ENCODE measurements around the gene GPATCH2L.

GPATCH2L gene

DNA sequence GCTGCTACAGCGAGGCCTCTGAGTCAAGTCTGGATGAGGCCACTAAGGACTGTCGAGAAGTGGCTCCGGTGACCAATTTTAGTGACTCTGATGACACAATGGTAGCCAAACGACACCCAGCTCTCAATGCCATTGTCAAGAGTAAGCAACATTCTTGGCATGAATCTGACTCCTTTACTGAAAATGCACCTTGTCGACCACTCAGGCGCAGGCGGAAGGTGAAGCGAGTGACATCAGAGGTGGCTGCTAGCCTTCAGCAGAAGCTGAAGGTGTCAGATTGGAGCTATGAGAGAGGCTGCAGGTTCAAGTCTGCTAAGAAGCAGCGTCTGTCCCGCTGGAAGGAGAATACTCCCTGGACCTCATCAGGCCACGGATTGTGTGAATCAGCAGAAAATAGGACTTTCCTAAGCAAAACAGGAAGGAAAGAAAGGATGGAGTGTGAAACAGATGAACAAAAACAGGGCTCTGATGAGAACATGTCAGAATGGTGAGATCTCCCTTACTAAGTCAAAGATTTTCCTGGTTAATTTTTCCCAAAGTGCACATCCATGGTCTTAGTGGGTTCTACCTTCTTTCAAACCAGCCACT lies 2.9 kb downstream of the GPATCH2L start:
- no peak for DNase-seq
- Mint-ChIP-seq H3K27ac (no peak overlapping the region), H3K9me3 (peaks cover 6% of the 10 kb centered on the region), H3K4me1 (ENCODE audit: low read depth) (peaks cover 75% of the 10 kb centered on the region), H3K36me3 (ENCODE audit: low read depth) (peaks cover 76% of the 10 kb centered on the region), H3K4me3 (peak overlapping the region; percentile 98), H3K27me3 (no peaks in the 10 kb centered on the region)

DNA sequence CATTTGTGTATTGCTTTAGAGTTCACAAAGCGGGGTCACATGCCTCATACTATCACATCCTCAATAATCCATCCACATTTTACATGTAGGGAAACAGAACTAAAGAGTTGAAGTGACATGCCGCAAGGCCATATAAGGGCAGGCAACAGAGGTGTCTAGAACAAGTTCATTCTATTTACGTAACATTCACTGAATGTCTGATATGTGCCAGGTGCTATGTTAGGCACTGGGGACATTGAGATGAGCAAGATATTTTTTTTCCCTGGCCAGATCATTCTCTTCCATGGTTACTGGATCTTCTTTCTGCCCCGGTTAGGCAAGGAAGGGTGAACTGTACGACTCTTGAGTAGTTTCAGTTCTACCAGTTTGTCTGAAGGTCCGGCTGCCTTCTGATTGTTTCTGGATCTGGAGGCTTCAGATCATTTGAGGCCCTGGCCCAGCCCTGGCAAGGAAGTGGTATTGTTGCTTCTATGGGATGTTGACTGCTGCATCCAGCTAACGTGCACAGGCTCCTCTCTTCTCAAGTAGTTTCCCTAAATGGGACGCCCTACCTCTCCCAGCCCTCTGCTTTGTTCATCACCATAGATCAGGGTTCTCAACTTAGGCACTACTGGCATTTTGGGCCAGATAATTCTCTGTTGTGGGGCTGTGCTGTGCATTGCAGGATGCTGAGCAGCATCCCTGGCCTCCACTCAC lies 12.1 kb downstream of the GPATCH2L start:
- H3K4me1 Mint-ChIP-seq (ENCODE audit: low read depth), result peaks cover 47% of the 10 kb centered on the region
- no peaks in the 10 kb centered on the region for H3K27me3 Mint-ChIP-seq
- no peaks in the 10 kb centered on the region for H3K9me3 Mint-ChIP-seq
- H3K4me3 Mint-ChIP-seq, result no peak overlapping the region
- H3K36me3 Mint-ChIP-seq (ENCODE audit: low read depth), result peaks cover 83% of the 10 kb centered on the region
- no peak overlapping the region for H3K27ac Mint-ChIP-seq
- no peak for DNase-seq

DNA sequence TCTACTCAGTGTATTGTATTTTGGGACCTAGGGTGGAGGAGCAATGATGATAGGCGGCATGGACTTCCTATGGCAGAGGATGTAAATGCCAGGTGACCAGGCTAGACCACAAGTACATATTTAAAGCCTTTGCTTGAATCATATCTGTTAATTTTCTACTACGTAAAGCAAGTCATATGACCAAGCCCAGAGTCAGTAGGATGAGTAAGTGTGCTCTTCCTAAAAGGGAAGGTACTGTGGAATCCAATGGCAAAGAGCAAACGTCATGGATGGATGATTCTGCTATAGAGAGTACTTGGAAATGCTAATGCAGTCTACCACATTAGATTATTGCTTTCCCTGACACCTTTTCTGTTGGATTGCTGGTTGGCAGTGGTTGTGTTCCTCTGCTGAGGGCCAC lies 16.8 kb downstream of the GPATCH2L start:
- H3K27me3 Mint-ChIP-seq, result no peaks in the 10 kb centered on the region
- no peak overlapping the region for H3K27ac Mint-ChIP-seq
- no peak for DNase-seq
- H3K4me3 Mint-ChIP-seq, result no peak overlapping the region
- no peaks in the 10 kb centered on the region for H3K9me3 Mint-ChIP-seq
- H3K36me3 Mint-ChIP-seq (ENCODE audit: low read depth), result peaks cover 91% of the 10 kb centered on the region
- H3K4me1 Mint-ChIP-seq (ENCODE audit: low read depth), result peaks cover 21% of the 10 kb centered on the region

DNA sequence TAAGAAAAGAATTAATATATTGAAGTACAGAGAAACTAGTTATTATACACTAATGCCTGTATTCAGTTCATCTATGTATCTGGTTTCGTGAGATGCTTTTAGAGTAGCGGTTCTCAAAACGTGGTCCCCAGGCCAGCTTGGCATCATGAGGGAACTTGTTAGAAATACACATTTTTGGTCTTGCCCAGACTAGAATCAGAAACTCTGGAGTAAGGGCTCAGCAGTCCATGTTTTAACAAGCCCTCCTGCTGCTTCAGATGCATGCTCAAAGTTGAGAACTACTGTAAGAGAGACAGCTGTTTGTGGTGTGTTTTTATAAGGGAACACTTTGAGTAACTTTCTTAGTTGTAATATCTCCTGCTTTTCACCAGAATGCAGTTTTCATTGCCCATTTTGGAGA lies 18.1 kb downstream of the GPATCH2L start:
- H3K36me3 Mint-ChIP-seq (ENCODE audit: low read depth), result peaks cover 93% of the 10 kb centered on the region
- H3K27me3 Mint-ChIP-seq, result no peaks in the 10 kb centered on the region
- H3K4me3 Mint-ChIP-seq, result no peak overlapping the region
- H3K9me3 Mint-ChIP-seq, result no peaks in the 10 kb centered on the region
- peaks cover 14% of the 10 kb centered on the region for H3K4me1 Mint-ChIP-seq (ENCODE audit: low read depth)
- no peak overlapping the region for H3K27ac Mint-ChIP-seq
- DNase-seq, result no peak

- H3K9me3 Mint-ChIP-seq, result no peaks in the 10 kb centered on the region
- no peak for DNase-seq
- H3K36me3 Mint-ChIP-seq (ENCODE audit: low read depth), result peaks cover 95% of the 10 kb centered on the region
- H3K4me3 Mint-ChIP-seq, result no peak overlapping the region
- no peak overlapping the region for H3K27ac Mint-ChIP-seq
- H3K4me1 Mint-ChIP-seq (ENCODE audit: low read depth), result no peaks in the 10 kb centered on the region
- no peaks in the 10 kb centered on the region for H3K27me3 Mint-ChIP-seq
Observed at GRCh38 chr14:76174982-76175381, 23.3 kb downstream of the GPATCH2L start.

GRCh38 chr14:76175942-76176341 lies 24.2 kb downstream of the GPATCH2L start:
- no peaks in the 10 kb centered on the region for H3K4me1 Mint-ChIP-seq (ENCODE audit: low read depth)
- H3K27ac Mint-ChIP-seq, result no peak overlapping the region
- no peaks in the 10 kb centered on the region for H3K9me3 Mint-ChIP-seq
- H3K27me3 Mint-ChIP-seq, result no peaks in the 10 kb centered on the region
- H3K36me3 Mint-ChIP-seq (ENCODE audit: low read depth), result peaks cover 95% of the 10 kb centered on the region
- no peak overlapping the region for H3K4me3 Mint-ChIP-seq
- no peak for DNase-seq

DNA sequence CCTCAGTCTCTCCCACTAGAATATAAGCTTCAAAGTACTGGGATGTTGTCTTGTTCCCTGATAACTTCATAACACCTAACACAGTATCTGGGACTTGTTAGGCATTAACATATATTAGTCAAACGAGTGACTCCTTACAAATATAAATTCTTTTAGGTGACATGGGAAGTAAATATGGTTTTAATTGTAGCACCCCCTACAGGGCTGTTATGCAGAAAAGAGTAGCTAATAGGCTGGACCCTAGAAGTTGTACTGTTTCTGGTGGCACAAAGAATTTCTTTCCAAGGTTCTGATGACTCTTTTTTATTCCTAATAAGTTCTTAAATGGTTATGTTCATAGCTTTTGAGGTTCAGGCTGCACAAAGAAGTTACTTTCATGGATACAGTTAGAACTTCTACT lies 29.8 kb downstream of the GPATCH2L start:
- Mint-ChIP-seq H3K9me3 (no peaks in the 10 kb centered on the region), H3K4me1 (ENCODE audit: low read depth) (peaks cover 9% of the 10 kb centered on the region), H3K4me3 (no peak overlapping the region), H3K36me3 (ENCODE audit: low read depth) (peaks cover 92% of the 10 kb centered on the region), H3K27me3 (no peaks in the 10 kb centered on the region), H3K27ac (no peak overlapping the region)
- DNase-seq, result no peak

- H3K9me3 Mint-ChIP-seq, result no peaks in the 10 kb centered on the region
- H3K27me3 Mint-ChIP-seq, result no peaks in the 10 kb centered on the region
- peak overlapping the region; percentile 22 for H3K27ac Mint-ChIP-seq
Observed at GRCh38 chr14:76186308-76187027, 34.7 kb downstream of the GPATCH2L start.

GRCh38 chr14:76191297-76191696 lies 39.6 kb downstream of the GPATCH2L start:
- Mint-ChIP-seq H3K36me3 (ENCODE audit: low read depth) (peaks cover 91% of the 10 kb centered on the region), H3K27me3 (no peaks in the 10 kb centered on the region), H3K9me3 (no peaks in the 10 kb centered on the region), H3K27ac (no peak overlapping the region), H3K4me3 (no peak overlapping the region), H3K4me1 (ENCODE audit: low read depth) (peaks cover 7% of the 10 kb centered on the region)
- DNase-seq, result no peak

More at GRCh38 chr14:76186308-76187027, 34.7 kb downstream of the GPATCH2L start:
- Mint-ChIP-seq H3K4me3 (no peak overlapping the region), H3K36me3 (ENCODE audit: low read depth) (peaks cover 91% of the 10 kb centered on the region), H3K4me1 (ENCODE audit: low read depth) (peaks cover 16% of the 10 kb centered on the region)
- DNase-seq, result no peak

DNA sequence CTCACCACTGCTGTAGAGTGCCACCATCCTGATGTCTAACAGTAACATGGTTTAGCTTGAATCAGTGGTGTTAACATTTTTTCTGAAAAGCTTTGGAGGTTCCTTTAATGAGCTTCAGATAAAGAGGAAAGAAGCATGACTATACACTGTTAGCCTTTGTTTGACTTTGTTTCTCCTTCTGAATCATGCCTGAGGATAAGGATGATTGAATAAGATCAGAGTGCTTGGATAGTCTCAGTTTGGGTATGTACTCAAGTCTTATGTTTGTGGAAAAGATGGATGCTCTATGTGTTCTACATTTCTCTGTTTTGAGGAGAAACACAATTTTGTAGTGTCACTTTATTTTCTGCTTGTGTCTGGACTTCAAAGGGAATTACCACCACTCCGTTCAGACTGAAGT lies 42.0 kb downstream of the GPATCH2L start:
- H3K4me3 Mint-ChIP-seq, result no peak overlapping the region
- peaks cover 91% of the 10 kb centered on the region for H3K36me3 Mint-ChIP-seq (ENCODE audit: low read depth)
- no peaks in the 10 kb centered on the region for H3K9me3 Mint-ChIP-seq
- peaks cover 6% of the 10 kb centered on the region for H3K4me1 Mint-ChIP-seq (ENCODE audit: low read depth)
- no peaks in the 10 kb centered on the region for H3K27me3 Mint-ChIP-seq
- H3K27ac Mint-ChIP-seq, result no peak overlapping the region
- DNase-seq, result no peak

- peaks cover 3% of the 10 kb centered on the region for H3K4me1 Mint-ChIP-seq (ENCODE audit: low read depth)
- H3K9me3 Mint-ChIP-seq, result no peaks in the 10 kb centered on the region
- no peak for DNase-seq
- no peak overlapping the region for H3K27ac Mint-ChIP-seq
- no peaks in the 10 kb centered on the region for H3K27me3 Mint-ChIP-seq
- peaks cover 90% of the 10 kb centered on the region for H3K36me3 Mint-ChIP-seq (ENCODE audit: low read depth)
- no peak overlapping the region for H3K4me3 Mint-ChIP-seq
Observed at GRCh38 chr14:76194327-76194726, 42.6 kb downstream of the GPATCH2L start.

- H3K4me1 Mint-ChIP-seq (ENCODE audit: low read depth), result no peaks in the 10 kb centered on the region
- no peaks in the 10 kb centered on the region for H3K27me3 Mint-ChIP-seq
- H3K36me3 Mint-ChIP-seq (ENCODE audit: low read depth), result peaks cover 90% of the 10 kb centered on the region
- H3K9me3 Mint-ChIP-seq, result no peaks in the 10 kb centered on the region
- H3K27ac Mint-ChIP-seq, result no peak overlapping the region
- DNase-seq, result no peak
- H3K4me3 Mint-ChIP-seq, result no peak overlapping the region
Observed at GRCh38 chr14:76195003-76195402, 43.3 kb downstream of the GPATCH2L start.

GRCh38 chr14:76196980-76197695 lies 45.4 kb downstream of the GPATCH2L start:
- no peaks in the 10 kb centered on the region for H3K27me3 Mint-ChIP-seq

DNA sequence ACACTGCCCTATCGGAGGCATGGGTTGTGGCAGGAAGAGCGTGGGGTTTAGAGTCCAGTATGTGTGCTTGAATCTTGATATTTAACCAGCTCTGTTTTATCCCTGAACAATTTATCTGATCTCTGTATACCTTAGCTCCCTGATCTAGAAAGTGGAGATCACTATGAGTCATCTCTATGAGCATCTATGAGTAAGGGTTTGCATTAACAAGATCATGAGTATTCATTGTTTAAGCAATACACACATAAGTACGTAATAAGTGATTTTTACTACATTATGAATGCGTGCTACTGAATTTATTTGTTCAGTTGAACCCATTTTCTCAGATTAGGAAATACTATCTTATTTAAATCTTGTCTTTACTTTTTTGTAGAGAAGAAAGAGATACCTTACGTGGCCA lies 49.4 kb downstream of the GPATCH2L start:
- H3K4me3 Mint-ChIP-seq, result no peak overlapping the region
- peaks cover 95% of the 10 kb centered on the region for H3K36me3 Mint-ChIP-seq (ENCODE audit: low read depth)
- H3K9me3 Mint-ChIP-seq, result no peaks in the 10 kb centered on the region
- no peaks in the 10 kb centered on the region for H3K27me3 Mint-ChIP-seq
- DNase-seq, result no peak
- H3K27ac Mint-ChIP-seq, result no peak overlapping the region
- peaks cover 11% of the 10 kb centered on the region for H3K4me1 Mint-ChIP-seq (ENCODE audit: low read depth)

More at GRCh38 chr14:76196980-76197695, 45.4 kb downstream of the GPATCH2L start:
- Mint-ChIP-seq H3K4me3 (no peak overlapping the region), H3K9me3 (no peaks in the 10 kb centered on the region), H3K36me3 (ENCODE audit: low read depth) (peaks cover 92% of the 10 kb centered on the region), H3K27ac (peak overlapping the region; percentile 8), H3K4me1 (ENCODE audit: low read depth) (peaks cover 5% of the 10 kb centered on the region)
- DNase-seq, result no peak
